ENCODE measurements around the gene SP9.

SP9 gene

GRCh38 chr2:174322746-174323145 is 12.0 kb upstream of the SP9 start:
- H3K4me3 ChIP-seq (ENCODE audit: low read length), result no peak overlapping the region
- no peak overlapping the region for H2AK5ac ChIP-seq (ENCODE audit: low read length)
- no peak overlapping the region for H3K56ac ChIP-seq (ENCODE audit: low read length)
- no peak overlapping the region for H3K27ac ChIP-seq (ENCODE audit: low read depth, low read length)
- no peak for DNase-seq
- H3K23ac ChIP-seq (ENCODE audit: low read length), result no peak overlapping the region
- no peaks in the 10 kb centered on the region for H3K79me1 ChIP-seq (ENCODE audit: low read length)
- no peak overlapping the region for H2BK15ac ChIP-seq (replicated peaks; ENCODE audit: low read depth)
- H2BK120ac ChIP-seq (ENCODE audit: low read depth, low read length), result no peak overlapping the region
- no peak overlapping the region for H3K4ac ChIP-seq (ENCODE audit: low read depth, low read length)
- no peaks in the 10 kb centered on the region for H3K36me3 ChIP-seq (ENCODE audit: control insufficient read depth, insufficient read depth, low read length)
- no peak overlapping the region for H3K4me2 ChIP-seq (ENCODE audit: low read length)
- H3K18ac ChIP-seq (ENCODE audit: low read length), result no peak overlapping the region
- no CpG with 5 or more reads among the region's 1 CpG for WGBS (ENCODE audit: extremely low coverage, insufficient coverage, low lambda C conversion rate)
- H3K79me2 ChIP-seq (ENCODE audit: control insufficient read depth, insufficient read depth, low read length), result no peaks in the 10 kb centered on the region
- H3K27me3 ChIP-seq (ENCODE audit: insufficient read depth, low read length, poor library complexity), result peaks cover 11% of the 10 kb centered on the region
- no peaks in the 10 kb centered on the region for H3K4me1 ChIP-seq (ENCODE audit: control insufficient read depth, low read depth, low read length)
- no peak overlapping the region for H4K5ac ChIP-seq (ENCODE audit: low read length)
- H2BK5ac ChIP-seq (ENCODE audit: low read length), result no peak overlapping the region
- no peak overlapping the region for H4K8ac ChIP-seq (ENCODE audit: low read depth, low read length)
- no peak overlapping the region for H3K9ac ChIP-seq (ENCODE audit: low read length)

GRCh38 chr2:174324530-174324929 is 10.2 kb upstream of the SP9 start:
- H3K27ac ChIP-seq (ENCODE audit: low read depth, low read length), result no peak overlapping the region

GRCh38 chr2:174325373-174326160 is 9.2 kb upstream of the SP9 start:
- no peak overlapping the region for H2BK15ac ChIP-seq (replicated peaks; ENCODE audit: low read depth)
- H3K27ac ChIP-seq (ENCODE audit: low read depth, low read length), result no peak overlapping the region
- H3K4me1 ChIP-seq (ENCODE audit: control insufficient read depth, low read depth, low read length), result no peaks in the 10 kb centered on the region
- no peak overlapping the region for H4K8ac ChIP-seq (ENCODE audit: low read depth, low read length)
- no CpG with 5 or more reads among the region's 30 CpGs for WGBS (ENCODE audit: extremely low coverage, insufficient coverage, low lambda C conversion rate)
- H3K4me3 ChIP-seq (ENCODE audit: low read length), result peak overlapping the region; percentile 56
- DNase-seq, result peak; percentile 74
- peak overlapping the region; percentile 67 for H3K56ac ChIP-seq (ENCODE audit: low read length)
- peaks cover 30% of the 10 kb centered on the region for H3K27me3 ChIP-seq (ENCODE audit: insufficient read depth, low read length, poor library complexity)
- H3K79me1 ChIP-seq (ENCODE audit: low read length), result no peaks in the 10 kb centered on the region
- no peak overlapping the region for H2AK5ac ChIP-seq (ENCODE audit: low read length)
- H3K4ac ChIP-seq (ENCODE audit: low read depth, low read length), result no peak overlapping the region
- H3K79me2 ChIP-seq (ENCODE audit: control insufficient read depth, insufficient read depth, low read length), result no peaks in the 10 kb centered on the region
- peak overlapping the region; percentile 71 for H3K4me2 ChIP-seq (ENCODE audit: low read length)
- no peak overlapping the region for H2BK120ac ChIP-seq (ENCODE audit: low read depth, low read length)
- no peak overlapping the region for H3K18ac ChIP-seq (ENCODE audit: low read length)
- H3K9ac ChIP-seq (ENCODE audit: low read length), result peak overlapping the region; percentile 53
- no peak overlapping the region for H4K5ac ChIP-seq (ENCODE audit: low read length)
- no peak overlapping the region for H3K23ac ChIP-seq (ENCODE audit: low read length)
- no peaks in the 10 kb centered on the region for H3K36me3 ChIP-seq (ENCODE audit: control insufficient read depth, insufficient read depth, low read length)
- no peak overlapping the region for H2BK5ac ChIP-seq (ENCODE audit: low read length)

More at GRCh38 chr2:174324530-174324929, 10.2 kb upstream of the SP9 start:
- no peak overlapping the region for H2BK120ac ChIP-seq (ENCODE audit: low read depth, low read length)
- no CpG with 5 or more reads among the region's 2 CpGs for WGBS (ENCODE audit: extremely low coverage, insufficient coverage, low lambda C conversion rate)
- no peak overlapping the region for H3K56ac ChIP-seq (ENCODE audit: low read length)
- no peak overlapping the region for H3K4ac ChIP-seq (ENCODE audit: low read depth, low read length)
- H3K27me3 ChIP-seq (ENCODE audit: insufficient read depth, low read length, poor library complexity), result peaks cover 22% of the 10 kb centered on the region
- H2AK5ac ChIP-seq (ENCODE audit: low read length), result no peak overlapping the region
- H2BK15ac ChIP-seq (replicated peaks; ENCODE audit: low read depth), result no peak overlapping the region
- H2BK5ac ChIP-seq (ENCODE audit: low read length), result no peak overlapping the region
- no peak overlapping the region for H3K4me2 ChIP-seq (ENCODE audit: low read length)
- no peak overlapping the region for H3K23ac ChIP-seq (ENCODE audit: low read length)
- DNase-seq, result no peak
- no peak overlapping the region for H3K9ac ChIP-seq (ENCODE audit: low read length)
- H4K8ac ChIP-seq (ENCODE audit: low read depth, low read length), result no peak overlapping the region
- no peak overlapping the region for H3K18ac ChIP-seq (ENCODE audit: low read length)
- no peak overlapping the region for H3K4me3 ChIP-seq (ENCODE audit: low read length)
- H4K5ac ChIP-seq (ENCODE audit: low read length), result no peak overlapping the region
- no peaks in the 10 kb centered on the region for H3K79me2 ChIP-seq (ENCODE audit: control insufficient read depth, insufficient read depth, low read length)
- H3K4me1 ChIP-seq (ENCODE audit: control insufficient read depth, low read depth, low read length), result no peaks in the 10 kb centered on the region
- no peaks in the 10 kb centered on the region for H3K79me1 ChIP-seq (ENCODE audit: low read length)
- H3K36me3 ChIP-seq (ENCODE audit: control insufficient read depth, insufficient read depth, low read length), result no peaks in the 10 kb centered on the region

- no peak overlapping the region for H2BK15ac ChIP-seq (replicated peaks; ENCODE audit: low read depth)
- peak overlapping the region; percentile 91 for H3K4me2 ChIP-seq (ENCODE audit: low read length)
- H3K9ac ChIP-seq (ENCODE audit: low read length), result peak overlapping the region; percentile 53
- no peaks in the 10 kb centered on the region for H3K79me1 ChIP-seq (ENCODE audit: low read length)
- H4K8ac ChIP-seq (ENCODE audit: low read depth, low read length), result no peak overlapping the region
- H3K79me2 ChIP-seq (ENCODE audit: control insufficient read depth, insufficient read depth, low read length), result no peaks in the 10 kb centered on the region
- H3K23ac ChIP-seq (ENCODE audit: low read length), result no peak overlapping the region
- peaks cover 2% of the 10 kb centered on the region for H3K4me1 ChIP-seq (ENCODE audit: control insufficient read depth, low read depth, low read length)
- no peaks in the 10 kb centered on the region for H3K36me3 ChIP-seq (ENCODE audit: control insufficient read depth, insufficient read depth, low read length)
- peak overlapping the region; percentile 18 for H3K18ac ChIP-seq (ENCODE audit: low read length)
- no peak overlapping the region for H2BK5ac ChIP-seq (ENCODE audit: low read length)
- H2BK120ac ChIP-seq (ENCODE audit: low read depth, low read length), result no peak overlapping the region
- H3K4me3 ChIP-seq (ENCODE audit: low read length), result peak overlapping the region; percentile 56
- H3K27ac ChIP-seq (ENCODE audit: low read depth, low read length), result no peak overlapping the region
- no peak overlapping the region for H2AK5ac ChIP-seq (ENCODE audit: low read length)
- peak overlapping the region; percentile 75 for H3K56ac ChIP-seq (ENCODE audit: low read length)
- H3K27me3 ChIP-seq (ENCODE audit: insufficient read depth, low read length, poor library complexity), result peaks cover 37% of the 10 kb centered on the region
- no peak overlapping the region for H4K5ac ChIP-seq (ENCODE audit: low read length)
- H3K4ac ChIP-seq (ENCODE audit: low read depth, low read length), result no peak overlapping the region
- WGBS (ENCODE audit: extremely low coverage, insufficient coverage, low lambda C conversion rate), result no CpG with 5 or more reads among the region's 63 CpGs
- DNase-seq, result peak; percentile 66
These were observed 8.4 kb upstream of the SP9 start for GRCh38 chr2:174326161-174327020.

- Histone ChIP-seq H3K4me1 (ENCODE audit: control insufficient read depth, low read depth, low read length) (peaks cover 2% of the 10 kb centered on the region), H3K18ac (ENCODE audit: low read length) (no peak overlapping the region), H3K9ac (ENCODE audit: low read length) (no peak overlapping the region), H3K79me2 (ENCODE audit: control insufficient read depth, insufficient read depth, low read length) (no peaks in the 10 kb centered on the region), H2BK15ac (replicated peaks; ENCODE audit: low read depth) (no peak overlapping the region), H3K36me3 (ENCODE audit: control insufficient read depth, insufficient read depth, low read length) (no peaks in the 10 kb centered on the region), H2AK5ac (ENCODE audit: low read length) (no peak overlapping the region), H3K27ac (ENCODE audit: low read depth, low read length) (no peak overlapping the region), H3K4ac (ENCODE audit: low read depth, low read length) (no peak overlapping the region), H3K4me2 (ENCODE audit: low read length) (peak overlapping the region; percentile 91), H4K5ac (ENCODE audit: low read length) (no peak overlapping the region), H3K27me3 (ENCODE audit: insufficient read depth, low read length, poor library complexity) (peaks cover 41% of the 10 kb centered on the region), H2BK5ac (ENCODE audit: low read length) (no peak overlapping the region), H3K79me1 (ENCODE audit: low read length) (no peaks in the 10 kb centered on the region), H2BK120ac (ENCODE audit: low read depth, low read length) (no peak overlapping the region), H3K23ac (ENCODE audit: low read length) (no peak overlapping the region), H3K56ac (ENCODE audit: low read length) (peak overlapping the region; percentile 12), H4K8ac (ENCODE audit: low read depth, low read length) (no peak overlapping the region), H3K4me3 (ENCODE audit: low read length) (no peak overlapping the region)
- peak; percentile 26 for DNase-seq
- WGBS (ENCODE audit: extremely low coverage, insufficient coverage, low lambda C conversion rate), result no CpG with 5 or more reads among the region's 41 CpGs
These were observed 7.5 kb upstream of the SP9 start for GRCh38 chr2:174327021-174327840.
